ENCODE data around the gene LINC01488. TPM values are rescaled to one million over a fixed set of nuclear protein-coding genes. Genes with fewer than 3 reads are reported as not detected.

LINC01488 gene
- total RNA-seq, 2 experiments from 2014 or later = not detected

GRCh38 chr11:69526453-69526810 is 45.0 kb downstream of the LINC01488 start:
- Histone ChIP-seq H3K9me3 (ENCODE audit: control insufficient read depth in 1 of 2, insufficient read depth in 1 of 2, low read length in 2 of 2) (no peaks in the 10 kb centered on the region), H3K36me3 (ENCODE audit: insufficient read depth, low read length) (no peaks in the 10 kb centered on the region), H3K27me3 (ENCODE audit: control insufficient read depth in 1 of 2, insufficient read depth in 2 of 2, low read length in 2 of 2) (no peaks in the 10 kb centered on the region), H3K27ac (ENCODE audit: low read depth in 1 of 2, low read length in 2 of 2) (no peak overlapping the region), H3K4me3 (ENCODE audit: low read length) (no peak overlapping the region), H3K4me1 (ENCODE audit: insufficient read depth, low read length) (no peaks in the 10 kb centered on the region)
- no peak for ATAC-seq (ENCODE audit: poor library complexity)
- DNase-seq = peak in 1 of 14 experiments; percentile 28
- Mint-ChIP-seq H3K4me3 (no peak overlapping the region), H3K9me3 (no peaks in the 10 kb centered on the region), H3K4me1 (ENCODE audit: low read depth) (no peaks in the 10 kb centered on the region), H3K27me3 (peaks cover 26% of the 10 kb centered on the region), H3K27ac (no peak overlapping the region), H3K36me3 (ENCODE audit: low read depth) (no peaks in the 10 kb centered on the region)
- TF ChIP-seq, protein P1, sequence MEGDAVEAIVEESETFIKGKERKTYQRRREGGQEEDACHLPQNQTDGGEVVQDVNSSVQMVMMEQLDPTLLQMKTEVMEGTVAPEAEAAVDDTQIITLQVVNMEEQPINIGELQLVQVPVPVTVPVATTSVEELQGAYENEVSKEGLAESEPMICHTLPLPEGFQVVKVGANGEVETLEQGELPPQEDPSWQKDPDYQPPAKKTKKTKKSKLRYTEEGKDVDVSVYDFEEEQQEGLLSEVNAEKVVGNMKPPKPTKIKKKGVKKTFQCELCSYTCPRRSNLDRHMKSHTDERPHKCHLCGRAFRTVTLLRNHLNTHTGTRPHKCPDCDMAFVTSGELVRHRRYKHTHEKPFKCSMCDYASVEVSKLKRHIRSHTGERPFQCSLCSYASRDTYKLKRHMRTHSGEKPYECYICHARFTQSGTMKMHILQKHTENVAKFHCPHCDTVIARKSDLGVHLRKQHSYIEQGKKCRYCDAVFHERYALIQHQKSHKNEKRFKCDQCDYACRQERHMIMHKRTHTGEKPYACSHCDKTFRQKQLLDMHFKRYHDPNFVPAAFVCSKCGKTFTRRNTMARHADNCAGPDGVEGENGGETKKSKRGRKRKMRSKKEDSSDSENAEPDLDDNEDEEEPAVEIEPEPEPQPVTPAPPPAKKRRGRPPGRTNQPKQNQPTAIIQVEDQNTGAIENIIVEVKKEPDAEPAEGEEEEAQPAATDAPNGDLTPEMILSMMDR (IDR thresholded peaks at IDR 0.05) = no peak
- CTCF ChIA-PET = no interaction called here
- intact Hi-C loops (cut with DNase I, micrococcal nuclease) = no loop called here
- POLR2A ChIA-PET = no interaction called here

GRCh38 chr11:69529001-69529400 is 47.5 kb downstream of the LINC01488 start:
- CTCF ChIA-PET = no interaction called here
- no peaks in the 10 kb centered on the region for H3K36me3 ChIP-seq (ENCODE audit: insufficient read depth, low read length)
- intact Hi-C loops (cut with DNase I, micrococcal nuclease) = no loop called here
- H3K4me1 ChIP-seq (ENCODE audit: insufficient read depth, low read length) = no peaks in the 10 kb centered on the region
- no peaks in the 10 kb centered on the region for H3K4me1 Mint-ChIP-seq (ENCODE audit: low read depth)
- no peaks in the 10 kb centered on the region for H3K9me3 ChIP-seq (ENCODE audit: control insufficient read depth in 1 of 2, insufficient read depth in 1 of 2, low read length in 2 of 2)
- H3K27ac Mint-ChIP-seq = no peak overlapping the region
- POLR2A ChIA-PET = no interaction called here
- no peaks in the 10 kb centered on the region for H3K36me3 Mint-ChIP-seq (ENCODE audit: low read depth)
- DNase-seq (peak in 1 of 14 experiments; percentile 4), ATAC-seq (ENCODE audit: poor library complexity) (no peak)
- H3K4me3 ChIP-seq (ENCODE audit: low read length) = no peak overlapping the region
- H3K9me3 Mint-ChIP-seq = no peaks in the 10 kb centered on the region
- no peak overlapping the region for H3K4me3 Mint-ChIP-seq
- H3K27me3 Mint-ChIP-seq = peaks cover 26% of the 10 kb centered on the region
- no peaks in the 10 kb centered on the region for H3K27me3 ChIP-seq (ENCODE audit: control insufficient read depth in 1 of 2, insufficient read depth in 2 of 2, low read length in 2 of 2)
- TF ChIP-seq, protein P1 (IDR thresholded peaks at IDR 0.05) = no peak
- H3K27ac ChIP-seq (ENCODE audit: low read depth in 1 of 2, low read length in 2 of 2) = no peak overlapping the region

- Histone ChIP-seq H3K36me3 (ENCODE audit: insufficient read depth, low read length) (no peaks in the 10 kb centered on the region), H3K4me3 (ENCODE audit: low read length) (no peak overlapping the region), H3K27me3 (ENCODE audit: control insufficient read depth in 1 of 2, insufficient read depth in 2 of 2, low read length in 2 of 2) (no peaks in the 10 kb centered on the region), H3K4me1 (ENCODE audit: insufficient read depth, low read length) (no peaks in the 10 kb centered on the region), H3K9me3 (ENCODE audit: control insufficient read depth in 1 of 2, insufficient read depth in 1 of 2, low read length in 2 of 2) (no peaks in the 10 kb centered on the region), H3K27ac (ENCODE audit: low read depth in 1 of 2, low read length in 2 of 2) (no peak overlapping the region)
- H3K4me3 Mint-ChIP-seq = no peak overlapping the region
- peaks cover 26% of the 10 kb centered on the region for H3K27me3 Mint-ChIP-seq
- CTCF ChIA-PET = no interaction called here
- H3K9me3 Mint-ChIP-seq = no peaks in the 10 kb centered on the region
- H3K27ac Mint-ChIP-seq = no peak overlapping the region
- ATAC-seq (ENCODE audit: poor library complexity) (no peak), DNase-seq (peak in 2 of 14 experiments; percentile 20 to 23)
- TF ChIP-seq, protein P1 (IDR thresholded peaks at IDR 0.05) = no peak
- H3K36me3 Mint-ChIP-seq (ENCODE audit: low read depth) = no peaks in the 10 kb centered on the region
- POLR2A ChIA-PET = no interaction called here
- intact Hi-C loops (cut with DNase I, micrococcal nuclease) = no loop called here
- no peaks in the 10 kb centered on the region for H3K4me1 Mint-ChIP-seq (ENCODE audit: low read depth)
These were observed 49.0 kb downstream of the LINC01488 start for GRCh38 chr11:69530278-69531070.

Data from CD4-positive, alpha-beta T cell (primary cell).